Measurements from ENCODE around the gene SCAMP3.
"Not testable (repeated sequence)": the region's sequence is repeated elsewhere in the genome, so short reads cannot be mapped to it uniquely, and the experiment has no call there.

- not testable (repeated sequence) for TF ChIP-seq EP300, CTCF (IDR thresholded peaks at IDR 0.05)
These were observed 41.8 kb downstream of the SCAMP3 start for GRCh38 chr1:155220211-155220965.

Data from stomach (tissue), 4 donors.